Measurements from ENCODE around the gene KCTD5. TPM values are rescaled to one million over a fixed set of nuclear protein-coding genes. Genes with fewer than 3 reads are reported as not detected.

The KCTD5 gene
- total and polyA plus RNA-seq, 10 of the 15 experiments (the other 5 are each of a cell fraction or from before 2014, with no cell fraction given), result 0.58 to 56.4 (median 37.3) TPM

- peak; percentile 99 for TF ChIP-seq MLLT1 (IDR thresholded peaks at IDR 0.05)
- TF ChIP-seq NFIC (IDR thresholded peaks at IDR 0.05; ENCODE audit: low read depth, low read length), result no peak
- TF ChIP-seq SMAD1 (IDR thresholded peaks at IDR 0.05; ENCODE audit: low read depth, partially characterized antibody), result no peak
- TF ChIP-seq ATF3 (IDR thresholded peaks at IDR 0.05; ENCODE audit: borderline replicate concordance, extremely low read depth, low read depth, low read length), result no peak
- no peak for TF ChIP-seq PKNOX1 (IDR thresholded peaks at IDR 0.05)
Measured at GRCh38 chr16:2751577-2752034, 69.3 kb downstream of the KCTD5 start (continued).

GRCh38 chr16:2752035-2752849 is 69.9 kb downstream of the KCTD5 start, which contains the start of gene SRRM2:
Gene SRRM2 (plus strand): TSS chr16:2752638. CDS start chr16:2756365, 3,727 bp downstream.
- Histone ChIP-seq H4K20me1 (ENCODE audit: control insufficient read depth, insufficient read depth) (peaks cover 28% of the 10 kb centered on the region), H3K4me2 (ENCODE audit: control insufficient read depth, insufficient read depth) (peak within 1 kb of the TSS; percentile 95), H3K27me3 (replicated peaks in 1 of 2; ENCODE audit: control insufficient read depth in 2 of 2, insufficient read depth in 2 of 2, low read length in 1 of 2) (no peaks in the 10 kb centered on the region), H3K9ac (ENCODE audit: control insufficient read depth, insufficient read depth, low read length) (peak within 1 kb of the TSS; percentile 98), H3K4me1 (ENCODE audit: control insufficient read depth, insufficient read depth, low read length) (peaks cover 17% of the 10 kb centered on the region; the same call in 1 of the 2 replicates), H3K36me3 (ENCODE audit: control insufficient read depth in 2 of 2, insufficient read depth in 2 of 2, low read length in 1 of 2) (peaks cover 9 to 16% of the 10 kb centered on the region in 2 experiments), H2AFZ (ENCODE audit: control insufficient read depth, low read depth, low read length) (peak within 1 kb of the TSS; percentile 100), H3K27ac (ENCODE audit: control insufficient read depth, insufficient read depth) (peak within 1 kb of the TSS; percentile 99), H3K4me3 (peak within 1 kb of the TSS; percentile 98), H3K79me2 (ENCODE audit: control insufficient read depth, insufficient read depth, low read length) (peaks cover 61% of the 10 kb centered on the region), H3K9me3 (replicated peaks; ENCODE audit: control insufficient read depth, insufficient read depth, low read length) (no peaks in the 10 kb centered on the region; the same call in 2 of the 3 replicates)
- CTCF ChIA-PET, result no interaction called here
- SMC1A ChIA-PET (ENCODE audit: uncharacterized antibody, unreplicated experiment), result interaction anchor here (1.8 to 2.8 kb wide), 2 partner anchors 24 to 26 kb away, joined by 4 to 7 read pairs; no protein-coding TSS in a partner anchor
- FAIRE-seq (peak; percentile 96), ATAC-seq (peak; percentile 90), DNase-seq (ENCODE audit: low read depth, low spot score) (peak; percentile 95)
- intact Hi-C loops (cut with micrococcal nuclease; ENCODE audit: unreplicated experiment) (loop anchor here (2.0 kb wide), 1 partner anchor 25 kb away; the partner anchor contains the start of gene ELOB), in situ Hi-C loops (cut with MboI) (no loop called here)
- RAD21 ChIA-PET (ENCODE audit: unreplicated experiment), result interaction anchor here (0.6 to 1.2 kb wide), 4 partner anchors 30 to 1082 kb away, joined by 3 to 6 read pairs (median 4); no protein-coding TSS in a partner anchor
- no TSS peak for BruUV-seq (replicated peaks)
- POLR2A ChIA-PET, result interaction anchor here (0.7 to 3.3 kb wide), 4 partner anchors 24 to 427 kb away, joined by 3 to 27 read pairs (median 6); partner anchors contain the start of gene ELOB
- 1% methylated on average over 93 of the region's 99 CpGs for WGBS (ENCODE audit: insufficient coverage, insufficient replicate concordance, low lambda C conversion rate, missing lambda C conversion rate)
- no peak for TF ChIP-seq NFYB (IDR thresholded peaks at IDR 0.05; ENCODE audit: insufficient read depth, low read depth, low read length)
- no peak for TF ChIP-seq IRF5 (IDR thresholded peaks at IDR 0.05; ENCODE audit: borderline replicate concordance)
- no peak for TF ChIP-seq MTA3 (IDR thresholded peaks at IDR 0.05; ENCODE audit: borderline replicate concordance, low read length)
- TF ChIP-seq SMAD1 (IDR thresholded peaks at IDR 0.05; ENCODE audit: low read depth, partially characterized antibody), result no peak
- TF ChIP-seq IRF4 (IDR thresholded peaks at IDR 0.05; ENCODE audit: low read depth, low read length), result peak; percentile 48; the same call in 1 of the 2 replicates
- no peak for TF ChIP-seq HDAC6 (IDR thresholded peaks at IDR 0.05; ENCODE audit: unreplicated experiment)
- TF ChIP-seq E2F4 (IDR thresholded peaks at IDR 0.05; ENCODE audit: low read depth, low read length), result 0 out of 2 replicates have a peak, but pooled peaks have one; percentile 14
- no peak for TF ChIP-seq NR2C2 (IDR thresholded peaks at IDR 0.05; ENCODE audit: borderline replicate concordance, control insufficient read depth, insufficient read length, low read depth)
- TF ChIP-seq NBN (IDR thresholded peaks at IDR 0.05), result peak; percentile 92
- no peak; the same call in 1 of the 2 replicates for TF ChIP-seq WRNIP1 (IDR thresholded peaks at IDR 0.05; ENCODE audit: borderline replicate concordance, low read depth, low read length)

Measured in GM12878 (cell line).